Lung (tissue), 12 donors: ENCODE results near the gene ARID5B. TPM values are rescaled to one million over a fixed set of nuclear protein-coding genes. Genes with fewer than 3 reads are reported as not detected.

ENCODE experiments used
- ATAC-seq: fragments of 200-7000 bp; cut with Tn5 transposase; one replicate; pipeline ENCODE4 v1.9.1; 2020; ENCODE audit warnings: moderate number of reproducible peaks; ENCODE audit not compliant: insufficient read depth, low FRiP score
- DNase-seq, 3 donors: peaks; one replicate each; pipeline ENCODE4 v3.0.0-alpha.2; 2013 to 2017
- H3K27ac ChIP-seq, 2 donors: one replicate each; pipeline ENCODE4 v1.5.1; 2013; ENCODE audit warnings: mild to moderate bottlenecking in 2 of 2, moderate library complexity in 2 of 2, control low read depth in 1 of 2, inconsistent platforms in 1 of 2, low read depth in 1 of 2, low read length in 1 of 2
- H3K27me3 ChIP-seq, 3 donors: one replicate each; pipeline ENCODE4 v1.5.1; 2013; ENCODE audit warnings: low read length in 2 of 3; ENCODE audit not compliant: control insufficient read depth in 3 of 3, insufficient read depth in 3 of 3
- H3K36me3 ChIP-seq, 4 donors: one replicate each; pipeline ENCODE4 v1.5.1; 2013; ENCODE audit warnings: low read length in 4 of 4, mild to moderate bottlenecking in 1 of 4, moderate library complexity in 1 of 4; ENCODE audit not compliant: control insufficient read depth in 4 of 4, insufficient read depth in 4 of 4
- H3K4me1 ChIP-seq, 5 donors: one replicate each; pipeline ENCODE4 v1.5.1; 2013; ENCODE audit warnings: low read length in 5 of 5, mild to moderate bottlenecking in 2 of 5, moderate library complexity in 1 of 5; ENCODE audit not compliant: control insufficient read depth in 5 of 5, insufficient read depth in 5 of 5
- H3K4me3 ChIP-seq: one replicate; pipeline ENCODE4 v1.5.1; 2013; ENCODE audit warnings: mild to moderate bottlenecking, control low read depth, moderate library complexity
- H3K9ac ChIP-seq, 2 donors: one replicate each; pipeline ENCODE4 v1.5.1; 2013; ENCODE audit warnings: low read length in 2 of 2, control low read depth in 1 of 2; ENCODE audit not compliant: insufficient read depth in 1 of 2
- H3K9me3 ChIP-seq, 4 donors: one replicate each; pipeline ENCODE4 v1.5.1; 2013; ENCODE audit warnings: low read length in 3 of 4, mild to moderate bottlenecking in 1 of 4, moderate library complexity in 1 of 4; ENCODE audit not compliant: control insufficient read depth in 4 of 4, insufficient read depth in 3 of 4
- CTCF ChIP-seq: IDR thresholded peaks from 2 replicates; pipeline ENCODE4 v1.5.1; 2012; ENCODE audit warnings: mild to moderate bottlenecking; ENCODE audit errors: control extremely low read depth, extremely low read depth
- WGBS, 2 donors: extraction: QIAGEN DNeasy Blood & Tissue Kit; methylation state at CpG; one replicate each; pipeline ENCODE4 v1.1.7; 2013; 5-methylcytosine and 5-hydroxymethylcytosine counted together
- polyA plus RNA-seq, 2 donors: library from polyadenylated mRNA; stranded (reverse); fragments of 200-250 nt; gene quantifications; one replicate each; pipeline ENCODE4 v1.2.1, GENCODE V29; 2013
- total RNA-seq, 2 donors: library from RNA; depleted of rRNA in 1 of 2; stranded (reverse); fragments of >200 nt in 1 of 2; gene quantifications; one replicate each; pipeline ENCODE4 v1.2.1, GENCODE V29; 2014 to 2021
- donor health status: control.
- donor health status: control.
- donor health status: Bipolar disorder and iron deficiency.
- donor health status: healthy.
- donor health status: DM: yes; HTN: yes; CAD: no.

ARID5B gene
- total and polyA plus RNA-seq, 4 donors: 7.8 to 95.3 (median 22.0) TPM

GRCh38 chr10:61965703-61966395 lies 64.3 kb downstream of the ARID5B start:
- Histone ChIP-seq H3K4me3 (no peak overlapping the region), H3K4me1 (peaks cover 2 to 42% (median 13%) of the 10 kb centered on the region in 5 donors), H3K27me3 (no peaks in the 10 kb centered on the region), H3K9ac (no peak overlapping the region), H3K9me3 (no peaks in the 10 kb centered on the region), H3K27ac (no peak overlapping the region), H3K36me3 (peaks cover 0 to 7% (median 2%) of the 10 kb centered on the region in 4 donors)
- TF ChIP-seq CTCF: no peak
- DNase-seq: no peak
- 46 to 55% methylated on average over 3 of the region's 3 CpGs for WGBS, 2 donors
- ATAC-seq: no peak

DNA sequence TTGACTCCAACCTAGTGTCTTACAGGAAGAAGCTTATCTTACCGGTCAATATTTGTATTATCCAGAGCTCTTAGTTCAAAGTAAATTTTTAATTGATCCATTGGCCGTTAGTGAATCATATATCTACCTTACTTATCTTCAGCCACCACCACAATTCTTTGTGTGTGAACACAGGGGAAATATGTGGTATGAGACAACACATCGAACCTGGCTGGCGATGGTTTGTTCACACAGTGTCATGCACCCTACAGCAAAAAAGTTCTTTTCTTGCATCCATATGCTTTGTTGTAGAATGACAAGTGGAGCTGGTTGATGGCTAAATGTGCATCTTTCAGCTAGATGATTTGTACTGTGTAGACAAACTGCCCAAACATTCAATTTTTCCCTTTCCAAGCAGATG lies 65.8 kb downstream of the ARID5B start:
- Histone ChIP-seq H3K36me3 (peaks cover 0 to 3% (median under 1%) of the 10 kb centered on the region in 4 donors), H3K27ac (no peak overlapping the region), H3K27me3 (no peaks in the 10 kb centered on the region), H3K9ac (no peak overlapping the region), H3K4me3 (no peak overlapping the region), H3K9me3 (no peaks in the 10 kb centered on the region), H3K4me1 (peaks cover 2 to 54% (median 17%) of the 10 kb centered on the region in 5 donors)
- TF ChIP-seq CTCF: no peak
- WGBS, 2 donors: 91 to 95% methylated on average over 4 of the region's 4 CpGs
- ATAC-seq: no peak
- no peak for DNase-seq

GRCh38 chr10:61970182-61971002 lies 68.9 kb downstream of the ARID5B start:
- peak; percentile 51 to 81 (median 77) for DNase-seq
- Histone ChIP-seq H3K36me3 (peaks cover 0 to 2% (median under 1%) of the 10 kb centered on the region in 4 donors), H3K27me3 (no peaks in the 10 kb centered on the region), H3K9ac (peak overlapping the region in 1 of 2 donors; percentile 61), H3K4me1 (peaks cover 0 to 63% (median 20%) of the 10 kb centered on the region in 5 donors), H3K27ac (no peak overlapping the region), H3K4me3 (no peak overlapping the region), H3K9me3 (no peaks in the 10 kb centered on the region)
- WGBS, 2 donors: 73 to 74% methylated on average over 6 of the region's 6 CpGs
- ATAC-seq: no peak
- TF ChIP-seq CTCF: no peak
